T-cell (primary cell): ENCODE results near the gene PNPO. TPM values are rescaled to one million over a fixed set of nuclear protein-coding genes. Genes with fewer than 3 reads are reported as not detected.
"Not testable (repeated sequence)": the region's sequence is repeated elsewhere in the genome, so short reads cannot be mapped to it uniquely, and the experiment has no call there.

Source experiments
- ATAC-seq, 4 experiments: fragments of 200-7000 bp in 3 of 4; fragments of 150-1000 bp in 1 of 4; cut with Tn5 transposase; replicated peaks in 1 of 4; 1 replicate in 3 of 4; 2 replicates in 1 of 4; pipeline ENCODE4 v1.10.0; 2021; ENCODE audit warnings: moderate library complexity in 3 of 4, mild to moderate bottlenecking in 2 of 4, moderate number of reproducible peaks in 1 of 4
- CTCF ChIA-PET, 2 donors: fragments of 300-600 bp; sonication (Branson Sonifier 250); formaldehyde crosslinking; loops; one replicate each; lab custom pipeline; 2022; ENCODE audit warnings: antibody characterized with exemption in 2 of 2; lab: Charles Lee
- POLR2A ChIA-PET, 2 donors: fragments of 300-600 bp; sonication (Branson Sonifier 250); formaldehyde crosslinking; loops; one replicate each; lab custom pipeline; 2022; ENCODE audit warnings: antibody characterized with exemption in 2 of 2; lab: Charles Lee
- DNase-seq, 35 experiments: peaks; one replicate each; pipeline versions ENCODE4 v3.0.0 to v3.0.0-alpha.2; 2013 to 2023
- H3K27ac ChIP-seq: one replicate; pipeline ENCODE4 v1.5.1; 2013; ENCODE audit warnings: low read length
- H3K27me3 ChIP-seq, 2 experiments: replicated peaks in 1 of 2; 1 replicate in 1 of 2; 2 replicates in 1 of 2; pipeline versions ENCODE4 v1.6.1 to v1.7.0; 2013; ENCODE audit warnings: low read length in 1 of 2, mixed read lengths in 1 of 2; ENCODE audit not compliant: control insufficient read depth in 2 of 2, insufficient read depth in 2 of 2; ENCODE audit errors: extremely low read depth in 1 of 2
- H3K36me3 ChIP-seq, 2 donors: 1 replicate in 1 of 2; 2 replicates in 1 of 2; pipeline versions ENCODE4 v1.6.1 to v1.7.0; 2013; ENCODE audit warnings: low read length in 1 of 2; ENCODE audit not compliant: control insufficient read depth in 2 of 2, insufficient read depth in 1 of 2; ENCODE audit errors: extremely low read depth in 1 of 2
- H3K4me1 ChIP-seq, 2 experiments: 1 replicate in 1 of 2; 2 replicates in 1 of 2; pipeline versions ENCODE4 v1.6.1 to v1.7.0; 2013; ENCODE audit warnings: low read length in 2 of 2, mixed read lengths in 1 of 2; ENCODE audit not compliant: insufficient read depth in 2 of 2, control insufficient read depth in 1 of 2; ENCODE audit errors: extremely low read depth in 1 of 2
- H3K4me3 ChIP-seq, 2 donors: 1 replicate in 1 of 2; 2 replicates in 1 of 2; pipeline versions ENCODE4 v1.5.1 to v1.7.0; 2013; ENCODE audit warnings: mild to moderate bottlenecking in 2 of 2, low read length in 1 of 2, moderate library complexity in 1 of 2; ENCODE audit not compliant: control insufficient read depth in 1 of 2; ENCODE audit errors: extremely low read depth in 1 of 2
- H3K9me3 ChIP-seq: 2 replicates; pipeline ENCODE4 v1.7.0; 2013
- H3K27ac Mint-ChIP-seq, 2 donors: one replicate each; pipeline ENCODE4 v1.8.0; 2020 to 2021; ENCODE audit warnings: mild to moderate bottlenecking in 2 of 2, mixed read lengths in 2 of 2
- H3K27me3 Mint-ChIP-seq, 2 donors: one replicate each; pipeline ENCODE4 v1.8.0; 2021 to 2022; ENCODE audit warnings: mixed read lengths in 2 of 2
- H3K36me3 Mint-ChIP-seq: one replicate; pipeline ENCODE4 v1.8.0; 2021; ENCODE audit warnings: mixed read lengths
- H3K4me1 Mint-ChIP-seq, 3 donors: one replicate each; pipeline ENCODE4 v1.8.0; 2020 to 2022; ENCODE audit warnings: mixed read lengths in 3 of 3, mild to moderate bottlenecking in 1 of 3
- H3K4me3 Mint-ChIP-seq, 3 donors: one replicate each; pipeline ENCODE4 v1.8.0; 2020 to 2022; ENCODE audit warnings: mild to moderate bottlenecking in 3 of 3, mixed read lengths in 3 of 3, moderate library complexity in 3 of 3
- H3K9me3 Mint-ChIP-seq, 3 donors: one replicate each; pipeline ENCODE4 v1.8.0; 2020 to 2022; ENCODE audit warnings: mixed read lengths in 3 of 3
- WGBS: methylation state at CpG from one replicate; pipeline ENCODE4 v1.1.5; 2013; ENCODE audit warnings: missing lambda C conversion rate; ENCODE audit not compliant: insufficient coverage; 5-methylcytosine and 5-hydroxymethylcytosine counted together
- total RNA-seq, 35 experiments: library from RNA in 6 of 35; stranded (reverse) in 6 of 35; fragments of 120-200 nt in 1 of 35; gene quantifications; one replicate each; pipeline versions ENCODE4 v1.2.1 to v1.2.4 and lab custom pipeline; 2013 to 2026

Gene PNPO
- total RNA-seq, 5 donors from 2014 or later (not counting 1 experiment from before 2014, with no cell fraction given) = 10.3 to 18.5 (median 15.7) TPM

DNA sequence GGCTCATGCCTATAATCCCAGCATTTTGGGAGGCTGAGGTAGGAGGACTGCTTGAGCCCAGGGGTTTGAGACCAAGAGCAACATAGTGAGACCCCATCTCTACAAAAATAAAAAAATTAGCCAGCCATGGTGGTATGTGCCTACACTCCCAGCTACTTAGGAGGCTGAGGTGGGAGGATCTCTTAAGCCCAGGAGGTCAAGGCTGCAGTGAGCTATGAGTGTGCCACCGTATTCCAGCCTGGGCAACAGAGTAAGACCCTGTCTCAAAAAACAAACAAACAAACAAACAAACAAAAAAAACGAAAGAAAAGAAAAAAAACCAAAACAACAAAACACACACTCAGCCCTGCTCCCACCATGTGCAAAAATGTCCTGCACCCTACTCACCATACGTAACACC is 5.9 kb upstream of the PNPO start:
- H3K4me1 Mint-ChIP-seq, ATAC-seq, H3K27ac Mint-ChIP-seq, H3K27ac ChIP-seq, H3K36me3 ChIP-seq, H3K27me3 Mint-ChIP-seq, H3K4me1 ChIP-seq, H3K9me3 ChIP-seq, H3K36me3 Mint-ChIP-seq, POLR2A ChIA-PET, H3K4me3 ChIP-seq, H3K9me3 Mint-ChIP-seq, DNase-seq, H3K4me3 Mint-ChIP-seq, H3K27me3 ChIP-seq: not testable (repeated sequence)
- CTCF ChIA-PET = interaction anchor here in 1 of 2 donors (0.5 kb wide), 1 partner anchor 876 kb away, joined by 4 read pairs; no protein-coding TSS in a partner anchor
- 100% methylated on average over 1 of the region's 3 CpGs for WGBS

DNA sequence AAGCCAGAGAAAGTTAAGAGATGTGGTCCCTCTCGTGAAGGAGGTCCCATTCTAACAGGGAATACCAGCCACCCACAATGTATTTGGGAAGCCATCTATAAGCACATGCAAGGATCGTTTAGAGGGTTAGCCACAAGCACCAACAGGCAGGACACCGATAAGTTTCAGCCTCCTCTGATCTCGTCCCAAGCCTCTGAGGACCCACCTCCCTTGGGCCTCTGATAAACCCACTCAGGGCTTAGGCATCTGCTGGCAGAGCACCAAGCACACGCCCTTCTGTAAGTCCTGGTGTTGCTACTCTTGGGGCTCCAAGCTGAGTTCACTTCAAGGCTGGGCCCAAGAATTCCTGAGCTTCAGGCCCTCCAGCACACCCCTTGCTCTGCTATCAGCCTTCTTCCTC is 5.4 kb upstream of the PNPO start:
- ChIA-PET POLR2A (interaction anchor here (0.5 to 0.7 kb wide), 2 partner anchors 11 to 228 kb away, joined by 3 read pairs; no protein-coding TSS in a partner anchor), CTCF (interaction anchor here (0.5 to 1.2 kb wide), 2 partner anchors 11 to 875 kb away, joined by 3 to 4 read pairs; no protein-coding TSS in a partner anchor)
- Histone ChIP-seq H3K4me1 (peaks cover 0 to 4% of the 10 kb centered on the region in 2 experiments), H3K36me3 (no peaks in the 10 kb centered on the region), H3K27ac (no peak overlapping the region), H3K9me3 (no peaks in the 10 kb centered on the region), H3K4me3 (no peak overlapping the region), H3K27me3 (peaks cover 0 to 4% of the 10 kb centered on the region in 2 experiments)
- Mint-ChIP-seq H3K27ac (no peak overlapping the region), H3K36me3 (no peaks in the 10 kb centered on the region), H3K4me3 (no peak overlapping the region), H3K27me3 (no peaks in the 10 kb centered on the region), H3K4me1 (peaks cover 4 to 6% (median 5%) of the 10 kb centered on the region in 3 donors), H3K9me3 (no peaks in the 10 kb centered on the region)
- ATAC-seq (no peak), DNase-seq (no peak)
- 84% methylated on average over 4 of the region's 5 CpGs for WGBS

DNA sequence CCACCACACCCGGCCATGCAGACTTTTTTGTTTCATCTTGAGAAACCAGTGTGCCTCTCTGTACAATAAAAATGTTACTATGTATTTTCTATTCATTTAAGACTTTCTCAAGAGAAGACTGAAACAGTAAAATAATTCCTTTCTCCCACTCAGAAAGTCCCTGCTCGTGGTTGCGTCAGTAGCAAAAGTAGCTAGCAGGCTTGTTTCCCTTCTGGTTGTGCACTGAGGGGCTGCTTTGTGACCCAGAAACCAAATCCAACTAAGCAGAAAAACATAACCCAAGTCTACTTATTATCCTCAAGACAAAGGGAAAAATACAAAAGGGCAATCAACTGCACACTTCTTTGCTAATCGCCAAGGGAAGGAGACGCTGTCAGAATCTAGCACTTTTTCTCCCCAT is 3.4 kb upstream of the PNPO start:
- no peak for ATAC-seq
- no peaks in the 10 kb centered on the region for H3K27me3 Mint-ChIP-seq
- H3K4me3 ChIP-seq = no peak overlapping the region

DNA sequence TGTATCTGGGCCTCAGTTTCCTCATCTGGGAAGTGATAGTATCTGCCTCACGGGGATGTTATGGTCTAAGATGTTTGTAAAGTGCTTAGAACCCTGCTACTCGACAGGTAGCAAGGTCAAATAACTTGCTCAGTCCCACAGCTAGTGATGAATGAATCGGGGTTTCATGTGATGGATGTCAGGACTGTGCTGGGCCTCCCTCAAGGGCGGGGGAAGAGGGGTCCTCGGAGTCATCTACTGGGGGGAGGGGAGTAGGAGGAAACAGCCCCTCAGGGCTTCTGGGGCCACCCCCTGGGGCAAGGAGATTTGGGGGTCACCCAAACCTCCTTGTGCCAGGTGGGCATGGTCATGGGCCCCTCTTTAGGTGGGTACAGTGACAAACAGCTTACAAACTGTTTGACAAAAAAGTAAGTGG is 732 bp downstream of the PNPO start:
- CTCF ChIA-PET = interaction anchor here (0.6 to 5.0 kb wide), 7 partner anchors 9 to 192 kb away, joined by 3 to 59 read pairs (median 3); partner anchors contain the start of genes CDK5RAP3 (in 1 of the 2) and SCRN2 (in 1 of the 2)
- peak overlapping the region; percentile 85 to 87 (median 86) for H3K4me3 Mint-ChIP-seq
- peak overlapping the region; percentile 73 to 86 for H3K27ac Mint-ChIP-seq
- DNase-seq = no peak
- Histone ChIP-seq H3K27me3 (no peaks in the 10 kb centered on the region), H3K4me1 (peaks cover 20 to 56% of the 10 kb centered on the region in 2 experiments), H3K4me3 (peak overlapping the region; percentile 61 to 86), H3K27ac (peak overlapping the region; percentile 77), H3K9me3 (no peaks in the 10 kb centered on the region), H3K36me3 (peaks cover 0 to 21% of the 10 kb centered on the region in 2 donors)
- no peaks in the 10 kb centered on the region for H3K27me3 Mint-ChIP-seq
- POLR2A ChIA-PET = interaction anchor here in 1 of 2 donors (0.5 kb wide), 1 partner anchor 16 kb away, joined by 4 read pairs; no protein-coding TSS in a partner anchor
- H3K36me3 Mint-ChIP-seq = peaks cover 9% of the 10 kb centered on the region
- no peaks in the 10 kb centered on the region for H3K9me3 Mint-ChIP-seq
- peaks cover 45 to 53% (median 53%) of the 10 kb centered on the region in 3 donors for H3K4me1 Mint-ChIP-seq
- no peak for ATAC-seq
- WGBS = 7% methylated on average over 4 of the region's 5 CpGs

More for the DNA sequence above, 3.4 kb upstream of the PNPO start:
- Mint-ChIP-seq H3K9me3 (no peaks in the 10 kb centered on the region), H3K4me3 (no peak overlapping the region), H3K27ac (no peak overlapping the region), H3K36me3 (no peaks in the 10 kb centered on the region), H3K4me1 (peaks cover 17 to 24% (median 18%) of the 10 kb centered on the region in 3 donors)
- no peak overlapping the region for H3K27ac ChIP-seq
- POLR2A ChIA-PET = no interaction called here
- H3K27me3 ChIP-seq = peaks cover 0 to 4% of the 10 kb centered on the region in 2 experiments
- DNase-seq = no peak
- H3K9me3 ChIP-seq = no peaks in the 10 kb centered on the region
- H3K4me1 ChIP-seq = peaks cover 5 to 20% of the 10 kb centered on the region in 2 experiments
- 63% methylated on average over 2 of the region's 5 CpGs for WGBS
- CTCF ChIA-PET = interaction anchor here in 1 of 2 donors (0.8 kb wide), 1 partner anchor 9 kb away, joined by 3 read pairs; no protein-coding TSS in a partner anchor
- no peaks in the 10 kb centered on the region for H3K36me3 ChIP-seq

DNA sequence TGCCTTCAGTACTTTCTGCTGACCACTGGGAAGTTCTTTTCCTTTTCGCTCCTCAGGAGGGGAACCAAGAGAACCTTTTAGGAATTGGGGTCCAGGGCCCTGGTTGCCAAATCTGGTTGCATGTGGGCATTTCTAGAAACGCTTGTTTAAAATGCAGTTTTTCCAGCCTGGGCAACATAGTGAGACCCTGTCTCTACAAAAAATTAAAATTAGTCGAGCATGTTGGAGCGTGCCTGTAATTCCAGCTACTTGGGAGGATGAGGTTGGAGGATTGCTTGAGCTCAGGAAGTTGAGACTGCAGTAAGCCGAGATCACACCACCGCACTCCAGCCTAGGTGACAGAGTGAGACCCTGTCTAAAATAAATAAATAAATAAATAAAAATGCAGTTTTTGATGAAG is 1.2 kb downstream of the PNPO start:
- ATAC-seq (no peak), DNase-seq (no peak)
- Mint-ChIP-seq H3K36me3 (peaks cover 9% of the 10 kb centered on the region), H3K4me1 (peaks cover 49 to 55% (median 55%) of the 10 kb centered on the region in 3 donors), H3K27me3 (no peaks in the 10 kb centered on the region), H3K9me3 (no peaks in the 10 kb centered on the region), H3K4me3 (peak overlapping the region; percentile 85 to 87 (median 86)), H3K27ac (peak overlapping the region in 1 of 2 donors; percentile 86)
- H3K27me3 ChIP-seq = no peaks in the 10 kb centered on the region
- ChIA-PET CTCF (interaction anchor here (0.6 to 5.0 kb wide), 4 partner anchors 28 to 192 kb away, joined by 3 to 59 read pairs (median 3); partner anchors contain the start of genes CDK5RAP3 (in 1 of the 2) and SCRN2 (in 1 of the 2)), POLR2A (interaction anchor here in 1 of 2 donors (0.5 kb wide), 1 partner anchor 17 kb away, joined by 4 read pairs; no protein-coding TSS in a partner anchor)
- WGBS = 100% methylated on average over 1 of the region's 6 CpGs
- H3K27ac ChIP-seq = no peak overlapping the region
- no peaks in the 10 kb centered on the region for H3K9me3 ChIP-seq
- peaks cover 20 to 56% of the 10 kb centered on the region in 2 experiments for H3K4me1 ChIP-seq
- peak overlapping the region in 1 of 2 donors; percentile 61 for H3K4me3 ChIP-seq
- H3K36me3 ChIP-seq = peaks cover 0 to 21% of the 10 kb centered on the region in 2 donors

DNA sequence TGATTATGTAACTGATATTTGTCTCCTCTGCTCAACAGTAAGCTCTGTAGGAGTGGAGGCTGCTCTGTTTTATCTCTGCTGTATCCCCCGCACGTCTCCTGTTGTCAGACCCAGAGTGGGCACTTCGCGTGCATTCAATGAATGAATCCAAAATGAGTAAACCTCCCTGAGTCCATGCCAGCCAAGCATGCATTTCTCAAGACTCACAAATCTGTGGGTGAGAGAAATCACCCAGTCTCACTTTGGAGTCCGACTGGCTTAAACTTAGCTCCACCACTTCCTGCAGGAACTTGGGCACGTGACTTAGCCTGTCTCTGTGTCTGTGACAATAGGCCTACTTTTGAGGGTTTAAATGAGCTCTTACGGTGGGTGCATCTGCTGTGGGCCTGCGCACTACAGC is 3.7 kb downstream of the PNPO start:
- H3K27ac Mint-ChIP-seq = peak overlapping the region; percentile 75 to 88
- no peaks in the 10 kb centered on the region for H3K27me3 Mint-ChIP-seq
- 50% methylated on average over 3 of the region's 8 CpGs for WGBS
- Histone ChIP-seq H3K27me3 (no peaks in the 10 kb centered on the region), H3K27ac (peak overlapping the region; percentile 64), H3K9me3 (no peaks in the 10 kb centered on the region), H3K36me3 (peaks cover 0 to 21% of the 10 kb centered on the region in 2 donors), H3K4me1 (peaks cover 31 to 70% of the 10 kb centered on the region in 2 experiments), H3K4me3 (peak overlapping the region in 1 of 2 donors; percentile 35)
- H3K36me3 Mint-ChIP-seq = peaks cover 15% of the 10 kb centered on the region
- POLR2A ChIA-PET = no interaction called here
- peak overlapping the region in 2 of 3 donors; percentile 35 to 51 for H3K4me3 Mint-ChIP-seq
- ATAC-seq (no peak), DNase-seq (peak in 8 of 35 experiments; percentile 5 to 50 (median 15))
- CTCF ChIA-PET = interaction anchor here (0.6 to 5.0 kb wide), 3 partner anchors 13 to 25 kb away, joined by 3 to 59 read pairs (median 5); partner anchors contain the start of gene CDK5RAP3 (in 1 of the 2)
- no peaks in the 10 kb centered on the region for H3K9me3 Mint-ChIP-seq
- peaks cover 64 to 71% (median 68%) of the 10 kb centered on the region in 3 donors for H3K4me1 Mint-ChIP-seq
